PC-3 (cell line): ENCODE data around the gene VPS35L. TPM values are rescaled to one million over a fixed set of nuclear protein-coding genes. Genes with fewer than 3 reads are reported as not detected.

Source experiments
- ATAC-seq: fragments of 200-7000 bp; cut with Tn5 transposase; 2 replicates; pipeline ENCODE4 v1.9.1; 2020; ENCODE audit warnings: mild to moderate bottlenecking, moderate library complexity
- BruUV-seq: library from RNA; stranded (reverse); fragments of 400-500 nt; replicated peaks from 2 replicates; lab custom pipeline; 2021; lab: Mats Ljungman, UMichigan
- CTCF ChIA-PET: fragments of 300-600 bp; sonication (Branson Sonifier 250); formaldehyde crosslinking; loops from one replicate; lab custom pipeline; 2022; ENCODE audit warnings: antibody characterized with exemption; lab: Charles Lee
- POLR2A ChIA-PET: fragments of 300-600 bp; sonication (Branson Sonifier 250); formaldehyde crosslinking; loops from one replicate; lab custom pipeline; 2022; ENCODE audit warnings: antibody characterized with exemption; ENCODE audit not compliant: unreplicated experiment; lab: Charles Lee
- DNase-seq: peaks from one replicate; pipeline ENCODE4 v3.0.0-alpha.2; 2015
- H2AFZ ChIP-seq: fragments of 300-600 bp; sonication (generic); 2 replicates; pipeline ENCODE4 v1.6.0; 2016; ENCODE audit warnings: antibody characterized with exemption, low read length
- H3F3A ChIP-seq: fragments of 300-600 bp; sonication (generic); one replicate; pipeline ENCODE4 v1.6.0; 2017; ENCODE audit warnings: antibody characterized with exemption, low read length, control low read depth, mild to moderate bottlenecking; ENCODE audit not compliant: unreplicated experiment
- H3K27ac ChIP-seq: fragments of 300-600 bp; sonication (generic); 2 replicates; pipeline ENCODE4 v1.5.1; 2016; ENCODE audit warnings: mild to moderate bottlenecking, low read length
- H3K27me3 ChIP-seq: fragments of 300-600 bp; sonication (generic); 2 replicates; pipeline ENCODE4 v1.6.1; 2016; ENCODE audit warnings: low read length, mixed read lengths
- H3K36me3 ChIP-seq: fragments of 300-600 bp; sonication (generic); 2 replicates; pipeline ENCODE4 v1.6.1; 2016; ENCODE audit warnings: low read depth, mixed run types, low read length, mixed read lengths
- H3K4me1 ChIP-seq: fragments of 300-600 bp; sonication (generic); 2 replicates; pipeline ENCODE4 v1.5.1; 2016; ENCODE audit warnings: low read length; ENCODE audit not compliant: insufficient read depth
- H3K4me2 ChIP-seq: fragments of 300-600 bp; sonication (generic); 2 replicates; pipeline ENCODE4 v1.6.0; 2016; ENCODE audit warnings: low read length
- H3K4me3 ChIP-seq: fragments of 300-600 bp; sonication (generic); 2 replicates; pipeline ENCODE4 v1.5.1; 2016; ENCODE audit warnings: mild to moderate bottlenecking, low read length, mixed read lengths
- H3K79me2 ChIP-seq: fragments of 300-600 bp; sonication (generic); 2 replicates; pipeline ENCODE4 v1.6.1; 2017; ENCODE audit warnings: low read length, mixed read lengths
- H3K9ac ChIP-seq: fragments of 300-600 bp; sonication (generic); 2 replicates; pipeline ENCODE4 v1.6.0; 2016; ENCODE audit warnings: mild to moderate bottlenecking, low read length
- H3K9me2 ChIP-seq: fragments of 300-600 bp; sonication (generic); replicated peaks from 2 replicates; pipeline ENCODE4 v1.6.1; 2016; ENCODE audit warnings: mixed run types, low read length, mixed read lengths
- H3K9me3 ChIP-seq: fragments of 300-600 bp; sonication (generic); 2 replicates; pipeline ENCODE4 v1.6.1; 2016; ENCODE audit warnings: low read length, mixed read lengths
- H4K20me1 ChIP-seq: fragments of 300-600 bp; sonication (generic); 2 replicates; pipeline ENCODE4 v1.6.1; 2016; ENCODE audit warnings: low read length, mixed read lengths
- CTCF ChIP-seq: fragments of 300-600 bp; sonication (generic); conservative IDR thresholded peaks from 2 replicates; pipeline ENCODE4 v1.5.1; 2017; ENCODE audit warnings: antibody characterized with exemption, low read depth, mild to moderate bottlenecking, low read length
- EZH2 ChIP-seq: fragments of 300-600 bp; sonication (generic); IDR thresholded peaks from one replicate; pipeline ENCODE4 v1.6.1; 2017; ENCODE audit warnings: antibody characterized with exemption, mild to moderate bottlenecking, low read length; ENCODE audit not compliant: unreplicated experiment
- EZH2phosphoT487 ChIP-seq: fragments of 300-600 bp; sonication (generic); IDR thresholded peaks from 2 replicates; pipeline ENCODE4 v1.6.1; 2018; ENCODE audit warnings: mild to moderate bottlenecking, antibody characterized with exemption, low read length, borderline replicate concordance
- intact Hi-C: fragments of 100-400 bp; cut with micrococcal nuclease; formaldehyde crosslinking; loops from 2 replicates; pipeline ENCODE4 v1.9.0; 2023
- total RNA-seq: library from RNA; depleted of rRNA; stranded (reverse); fragments of >200 nt; gene quantifications from 2 replicates; pipeline ENCODE4 v1.2.3, GENCODE V29; 2014

VPS35L gene
- total RNA-seq, 1 experiment from 2014 or later = 2.9 TPM

DNA sequence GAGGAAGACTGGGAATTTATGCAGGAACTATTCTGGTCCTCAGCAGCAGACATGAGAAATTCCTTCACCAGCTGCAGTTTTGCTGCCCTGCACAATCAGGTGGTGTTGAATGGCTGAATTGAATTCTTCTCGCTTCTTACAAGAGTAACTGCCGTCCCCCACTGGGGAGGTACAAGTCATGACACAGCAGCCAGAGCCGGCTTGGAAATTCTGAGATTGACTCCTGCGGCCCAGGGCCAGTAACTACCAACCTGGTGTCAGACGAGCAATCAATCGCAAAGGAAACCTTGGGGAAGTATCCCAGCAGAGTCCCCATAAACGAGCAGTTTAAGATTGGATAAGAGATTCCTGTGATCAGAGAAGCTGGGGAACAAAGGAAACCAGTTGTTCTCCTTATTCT lies 131.8 kb downstream of the VPS35L start:
- TF ChIP-seq CTCF (no peak), EZH2phosphoT487 (no peak), EZH2 (no peak)
- Histone ChIP-seq H3K9ac (no peak overlapping the region), H3K4me3 (no peak overlapping the region), H2AFZ (no peak overlapping the region), H3K27me3 (no peaks in the 10 kb centered on the region), H3K9me2 (no peaks in the 10 kb centered on the region), H3K36me3 (no peaks in the 10 kb centered on the region), H3K4me2 (no peak overlapping the region), H3F3A (no peaks in the 10 kb centered on the region), H3K9me3 (no peaks in the 10 kb centered on the region), H4K20me1 (no peaks in the 10 kb centered on the region), H3K79me2 (no peaks in the 10 kb centered on the region), H3K27ac (no peak overlapping the region), H3K4me1 (peaks cover 8% of the 10 kb centered on the region)
- no TSS peak for BruUV-seq
- intact Hi-C loops = no loop called here
- ChIA-PET POLR2A (no interaction called here), CTCF (no interaction called here)
- ATAC-seq (no peak), DNase-seq (no peak)

DNA sequence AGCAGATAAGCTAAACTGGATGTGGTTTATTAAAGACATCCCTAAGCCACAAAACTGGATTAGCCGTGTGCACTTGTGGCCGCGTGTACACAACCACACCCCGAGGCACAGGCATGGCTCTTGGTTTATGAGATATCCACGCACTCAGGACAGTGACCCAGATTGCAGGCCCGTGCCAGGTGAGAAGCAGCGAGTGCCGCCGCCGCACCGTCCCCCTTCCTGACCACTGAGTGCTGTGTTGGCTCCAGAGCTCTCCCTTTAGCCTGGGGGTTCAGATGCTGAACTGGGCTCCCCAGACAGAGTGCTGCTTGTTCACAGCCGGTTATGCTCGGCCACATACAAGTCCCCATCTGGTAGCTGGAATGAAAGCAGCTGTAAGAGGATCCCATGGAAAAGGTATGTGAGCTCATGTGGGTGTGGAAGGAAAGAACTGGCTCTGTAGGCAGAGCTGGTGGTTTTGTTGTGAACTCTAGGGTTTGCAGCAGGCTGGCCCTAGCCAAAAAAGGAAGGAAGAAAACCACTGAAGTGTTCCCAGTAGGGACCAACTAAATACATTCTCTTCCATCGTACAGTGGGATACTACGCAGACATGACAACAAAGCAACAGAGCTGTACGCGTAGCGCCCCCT lies 133.0 kb downstream of the VPS35L start:
- BruUV-seq = no TSS peak
- TF ChIP-seq EZH2 (no peak), CTCF (no peak), EZH2phosphoT487 (no peak)
- Histone ChIP-seq H3K27me3 (no peaks in the 10 kb centered on the region), H3K9ac (no peak overlapping the region), H3F3A (no peaks in the 10 kb centered on the region), H3K4me2 (no peak overlapping the region), H4K20me1 (no peaks in the 10 kb centered on the region), H3K36me3 (no peaks in the 10 kb centered on the region), H3K4me1 (peaks cover 8% of the 10 kb centered on the region), H3K4me3 (no peak overlapping the region), H3K79me2 (no peaks in the 10 kb centered on the region), H3K9me2 (no peaks in the 10 kb centered on the region), H3K9me3 (no peaks in the 10 kb centered on the region), H3K27ac (no peak overlapping the region), H2AFZ (no peak overlapping the region)
- ChIA-PET POLR2A (no interaction called here), CTCF (no interaction called here)
- DNase-seq (no peak), ATAC-seq (no peak)
- intact Hi-C loops = no loop called here

DNA sequence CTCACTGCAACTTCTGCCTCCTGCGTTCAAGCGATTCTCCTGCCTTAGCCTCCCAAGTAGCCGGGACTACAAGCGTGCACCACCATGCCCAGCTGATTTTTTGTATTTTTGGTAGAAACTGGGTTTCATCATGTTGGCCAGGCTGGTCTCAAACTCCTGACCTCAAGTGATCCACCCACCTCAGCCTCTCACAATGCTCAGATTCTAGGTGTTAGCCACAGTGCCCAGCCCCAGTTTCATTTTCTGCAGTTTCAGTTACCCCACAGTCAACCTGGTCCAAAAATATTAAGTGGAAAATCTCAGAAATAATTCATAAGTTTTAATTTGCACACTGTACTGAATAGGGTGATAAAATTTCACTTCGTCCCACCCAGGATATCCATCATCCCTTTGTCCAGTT lies 133.8 kb downstream of the VPS35L start:
- H3K4me1 ChIP-seq = peaks cover 8% of the 10 kb centered on the region
- no TSS peak for BruUV-seq
- no peak overlapping the region for H2AFZ ChIP-seq
- no peak overlapping the region for H3K27ac ChIP-seq
- no peaks in the 10 kb centered on the region for H4K20me1 ChIP-seq
- intact Hi-C loops = no loop called here
- no peaks in the 10 kb centered on the region for H3K36me3 ChIP-seq
- TF ChIP-seq CTCF (no peak), EZH2phosphoT487 (no peak), EZH2 (no peak)
- H3K4me2 ChIP-seq = no peak overlapping the region
- no peaks in the 10 kb centered on the region for H3K79me2 ChIP-seq
- H3K27me3 ChIP-seq = no peaks in the 10 kb centered on the region
- ATAC-seq = no peak
- no peak overlapping the region for H3K4me3 ChIP-seq
- ChIA-PET POLR2A (no interaction called here), CTCF (no interaction called here)
- no peak overlapping the region for H3K9ac ChIP-seq
- H3F3A ChIP-seq = no peaks in the 10 kb centered on the region
- H3K9me3 ChIP-seq = no peaks in the 10 kb centered on the region
- DNase-seq = no peak
- no peaks in the 10 kb centered on the region for H3K9me2 ChIP-seq
